SK-N-SH (cell line): ENCODE results near the gene TREM1. TPM values are rescaled to one million over a fixed set of nuclear protein-coding genes. Genes with fewer than 3 reads are reported as not detected.

ENCODE experiments used
- CTCF ChIA-PET: fragments of 300-600, 350-600 bp; formaldehyde crosslinking; extraction: SDS; loops from one replicate; lab custom pipeline; 2021; lab: Yijun Ruan, JAX
- POLR2A ChIA-PET: fragments of 350-600 bp; sonication (Branson Sonifier 250); formaldehyde crosslinking; extraction: SDS; loops from one replicate; lab custom pipeline; 2020; ENCODE audit warnings: antibody characterized with exemption, inconsistent platforms; lab: Yijun Ruan, JAX
- DNase-seq: peaks from one replicate; pipeline ENCODE4 v3.0.0; 2012
- H2AFZ ChIP-seq: fragments of 200-600 bp; sonication (generic); 2 replicates; pipeline ENCODE4 v1.8.1; 2016; ENCODE audit warnings: antibody characterized with exemption, mild to moderate bottlenecking, low read depth
- H3F3A ChIP-seq: fragments of 200-600 bp; sonication (generic); replicated peaks from 2 replicates; pipeline ENCODE3; 2016; ENCODE audit warnings: antibody characterized with exemption, mild to moderate bottlenecking; ENCODE audit not compliant: insufficient read depth
- H3K27ac ChIP-seq, 2 experiments: fragments of 200-500 bp in 1 of 2; fragments of 200-600 bp in 1 of 2; sonication (Bioruptor generic) in 1 of 2; sonication (generic), shearing (Covaris generic) in 1 of 2; 2 replicates each; pipeline versions ENCODE4 v1.5.1 to v1.6.1; 2014 to 2016; ENCODE audit warnings: low read depth in 2 of 2, inconsistent platforms in 1 of 2, low read length in 1 of 2, mild to moderate bottlenecking in 1 of 2, mixed read lengths in 1 of 2
- H3K27me3 ChIP-seq: fragments of 200-600 bp; sonication (generic), shearing (Covaris generic); 2 replicates; pipeline ENCODE4 v1.6.1; 2016; ENCODE audit warnings: mixed run types; ENCODE audit not compliant: insufficient read depth
- H3K36me3 ChIP-seq, 2 experiments: fragments of 200-500 bp in 1 of 2; fragments of 200-600 bp in 1 of 2; sonication (Bioruptor generic) in 1 of 2; sonication (generic) in 1 of 2; replicated peaks in 1 of 2; 2 replicates each; pipeline versions ENCODE3 to v1.5.1; 2014 to 2016; ENCODE audit warnings: low read length in 1 of 2, mild to moderate bottlenecking in 1 of 2; ENCODE audit not compliant: insufficient read depth in 2 of 2, control insufficient read depth in 1 of 2
- H3K4me1 ChIP-seq, 2 experiments: fragments of 200-500 bp in 1 of 2; fragments of 200-600 bp in 1 of 2; sonication (Bioruptor generic) in 1 of 2; sonication (generic), shearing (Covaris generic) in 1 of 2; 2 replicates each; pipeline versions ENCODE4 v1.5.1 to v1.6.1; 2014 to 2016; ENCODE audit warnings: low read depth in 1 of 2, low read length in 1 of 2, mixed run types in 1 of 2; ENCODE audit not compliant: insufficient read depth in 2 of 2, control insufficient read depth in 1 of 2
- H3K4me2 ChIP-seq: fragments of 200-600 bp; sonication (generic), shearing (Covaris generic); 2 replicates; pipeline ENCODE4 v1.6.1; 2017; ENCODE audit warnings: mixed run types
- H3K4me3 ChIP-seq, 2 experiments: fragments of 200-500 bp in 1 of 2; fragments of 200-600 bp in 1 of 2; sonication (Bioruptor generic) in 1 of 2; sonication (generic), shearing (Covaris generic) in 1 of 2; 2 replicates each; pipeline versions ENCODE4 v1.5.1 to v1.8.1; 2014 to 2016; ENCODE audit warnings: low read depth in 2 of 2, inconsistent platforms in 1 of 2, low read length in 1 of 2, mild to moderate bottlenecking in 1 of 2, mixed read lengths in 1 of 2, moderate library complexity in 1 of 2
- H3K79me2 ChIP-seq: fragments of 200-600 bp; sonication (generic); 2 replicates; pipeline ENCODE4 v1.8.1; 2017; ENCODE audit warnings: mild to moderate bottlenecking; ENCODE audit not compliant: insufficient read depth
- H3K9ac ChIP-seq: fragments of 200-600 bp; sonication (generic); 2 replicates; pipeline ENCODE4 v1.6.1; 2017; ENCODE audit warnings: mixed run types
- H3K9me2 ChIP-seq: fragments of 200-600 bp; sonication (generic); 2 replicates; pipeline ENCODE4 v1.6.1; 2017; ENCODE audit warnings: mixed run types
- H3K9me3 ChIP-seq: fragments of 200-600 bp; sonication (generic); 2 replicates; pipeline ENCODE4 v1.6.1; 2017; ENCODE audit warnings: mixed run types, mild to moderate bottlenecking, moderate library complexity
- H4K20me1 ChIP-seq: fragments of 200-600 bp; sonication (generic); 2 replicates; pipeline ENCODE4 v1.6.1; 2017; ENCODE audit warnings: mild to moderate bottlenecking, mixed run types; ENCODE audit not compliant: insufficient read depth
- ELF1 ChIP-seq: IDR thresholded peaks from 2 replicates; pipeline ENCODE4 v1.4.0; 2012
- EP300 ChIP-seq, 2 experiments: IDR thresholded peaks; 2 replicates each; pipeline versions ENCODE4 v1.4.0 to v1.6.1; 2012; ENCODE audit warnings: borderline replicate concordance in 1 of 2, low read depth in 1 of 2, low read length in 1 of 2
- EZH2phosphoT487 ChIP-seq: fragments of 200-600 bp; sonication (generic); IDR thresholded peaks from 2 replicates; pipeline ENCODE4 v1.6.1; 2017; ENCODE audit warnings: low read depth, mixed run types, mild to moderate bottlenecking, antibody characterized with exemption, moderate library complexity, borderline replicate concordance
- GABPA ChIP-seq: IDR thresholded peaks from 2 replicates; pipeline ENCODE4 v1.4.0; 2012; ENCODE audit warnings: low read depth, mild to moderate bottlenecking
- GATA2 ChIP-seq: sonication (generic); formaldehyde crosslinking; IDR thresholded peaks from 2 replicates; pipeline ENCODE4 v1.5.0; 2020; ENCODE audit warnings: mild to moderate bottlenecking, missing genetic modification reagents
- MXI1 ChIP-seq: IDR thresholded peaks from 2 replicates; pipeline ENCODE4 v1.6.1; 2012; ENCODE audit warnings: mild to moderate bottlenecking, low read depth, low read length, improper control_type of control experiment
- NFIC ChIP-seq: IDR thresholded peaks from 2 replicates; pipeline ENCODE4 v1.4.0; 2012; ENCODE audit warnings: borderline replicate concordance
- NRF1 ChIP-seq: IDR thresholded peaks from 2 replicates; pipeline ENCODE4 v1.6.1; 2012; ENCODE audit warnings: low read depth, mild to moderate bottlenecking, low read length
- PBX3 ChIP-seq: IDR thresholded peaks from 2 replicates; pipeline ENCODE4; 2012
- POLR2AphosphoS5 ChIP-seq: IDR thresholded peaks from 2 replicates; pipeline ENCODE4 v1.6.1; 2012; ENCODE audit warnings: low read depth, low read length
- RXRA ChIP-seq: IDR thresholded peaks from 2 replicates; pipeline ENCODE4 v1.4.0; 2012; ENCODE audit warnings: low read depth, mild to moderate bottlenecking, borderline replicate concordance
- SIN3A ChIP-seq: IDR thresholded peaks from 2 replicates; pipeline ENCODE4 v1.6.1; 2012; ENCODE audit warnings: low read depth, mild to moderate bottlenecking, low read length, moderate library complexity, borderline replicate concordance
- TAF1 ChIP-seq: IDR thresholded peaks from 2 replicates; pipeline ENCODE4 v1.6.1; 2012; ENCODE audit warnings: low read depth, mild to moderate bottlenecking, low read length, moderate library complexity, borderline replicate concordance
- TEAD4 ChIP-seq: IDR thresholded peaks from 2 replicates; pipeline ENCODE4 v1.4.0; 2012; ENCODE audit warnings: mild to moderate bottlenecking, borderline replicate concordance; ENCODE audit not compliant: insufficient read depth
- USF2 ChIP-seq: fragments of 150-350 bp; IDR thresholded peaks from 2 replicates; pipeline ENCODE4 v1.6.1; 2017; ENCODE audit warnings: antibody characterized with exemption, low read length, low read depth, borderline replicate concordance
- ZBTB33 ChIP-seq: IDR thresholded peaks from 2 replicates; pipeline ENCODE4 v1.4.0; 2012; ENCODE audit warnings: low read depth, borderline replicate concordance
- WGBS: methylation state at CpG from one replicate; pipeline ENCODE4 v1.1.6; 2017; ENCODE audit warnings: low lambda C conversion rate; 5-methylcytosine and 5-hydroxymethylcytosine counted together
- polyA plus RNA-seq, 3 experiments: library from polyadenylated mRNA; depleted of rRNA; stranded (reverse); fragments of >200 nt; gene quantifications; 2 replicates each; pipeline ENCODE4 v1.2.3, GENCODE V29; 2012

TREM1 gene
- polyA plus RNA-seq, 1 of the 3 experiments (the other 2 are of a cell fraction) = not detected

- no peak overlapping the region for H3K27ac ChIP-seq
- H3K4me2 ChIP-seq = no peak overlapping the region
- no peaks in the 10 kb centered on the region for H3F3A ChIP-seq
- H4K20me1 ChIP-seq = no peaks in the 10 kb centered on the region
- H3K36me3 ChIP-seq = no peaks in the 10 kb centered on the region
- no peaks in the 10 kb centered on the region for H3K79me2 ChIP-seq
- H3K27me3 ChIP-seq = peaks cover 10% of the 10 kb centered on the region; the same call in 1 of the 2 replicates
- CTCF ChIA-PET = no interaction called here
- POLR2A ChIA-PET = no interaction called here
- no peaks in the 10 kb centered on the region; a peak in 1 of 4 replicates for H3K4me1 ChIP-seq
- no peaks in the 10 kb centered on the region; the same call in 1 of the 2 replicates for H3K9me3 ChIP-seq
- 17% methylated on average over 2 of the region's 5 CpGs for WGBS
- H3K9me2 ChIP-seq = no peaks in the 10 kb centered on the region
- no peak overlapping the region for H2AFZ ChIP-seq
- TF ChIP-seq MXI1 (no peak), NRF1 (no peak)
- no peak for DNase-seq
- H3K9ac ChIP-seq = no peak overlapping the region
- no peak overlapping the region for H3K4me3 ChIP-seq
These were observed 49.4 kb downstream of the TREM1 start for GRCh38 chr6:41237128-41237527.

- Histone ChIP-seq H3K79me2 (no peaks in the 10 kb centered on the region), H3K27me3 (peaks cover 10% of the 10 kb centered on the region; the same call in 1 of the 2 replicates), H3K4me2 (no peak overlapping the region), H3K27ac (no peak overlapping the region), H3K9me3 (no peaks in the 10 kb centered on the region; the same call in 1 of the 2 replicates), H4K20me1 (no peaks in the 10 kb centered on the region), H3K4me1 (no peaks in the 10 kb centered on the region; a peak in 1 of 4 replicates), H3K9me2 (no peaks in the 10 kb centered on the region), H3K9ac (no peak overlapping the region), H3F3A (no peaks in the 10 kb centered on the region), H3K4me3 (no peak overlapping the region), H2AFZ (no peak overlapping the region), H3K36me3 (no peaks in the 10 kb centered on the region)
- TF ChIP-seq EP300 (IDR thresholded peaks at IDR 0.05; ENCODE audit: borderline replicate concordance in 1 of 2, low read depth in 1 of 2, low read length in 1 of 2) = no peak
- TF ChIP-seq GATA2 (CRISPR knock-in tag) = no peak
- no peak for TF ChIP-seq TEAD4
- no peak for TF ChIP-seq ELF1
- no peak for TF ChIP-seq GABPA
- TF ChIP-seq TAF1 = no peak
- TF ChIP-seq ZBTB33 = no peak
- TF ChIP-seq PBX3 = no peak
- TF ChIP-seq EZH2phosphoT487 = no peak
- TF ChIP-seq USF2 = no peak
- no peak for TF ChIP-seq POLR2AphosphoS5
- TF ChIP-seq SIN3A = no peak
- TF ChIP-seq NFIC = no peak
- no peak for TF ChIP-seq RXRA
- TF ChIP-seq NRF1 = no peak
- POLR2A ChIA-PET = no interaction called here
- CTCF ChIA-PET = interaction anchor here (1.4 kb wide), 1 partner anchor 42 kb away, joined by 5 read pairs; no protein-coding TSS in a partner anchor
- no peak for DNase-seq
- WGBS = 54% methylated on average over 4 of the region's 4 CpGs
These were observed 50.2 kb downstream of the TREM1 start for GRCh38 chr6:41236276-41236675.
